LNCAP (cell line): ENCODE measurements around the gene CAMKK2.

ENCODE experiments used
- TF ChIP-seq, protein P1 (sequence below): fragments of 450-650 bp; IDR thresholded peaks from 2 replicates; pipeline ENCODE4 v1.5.1; 2017; ENCODE audit warnings: mild to moderate bottlenecking

CAMKK2 gene

DNA sequence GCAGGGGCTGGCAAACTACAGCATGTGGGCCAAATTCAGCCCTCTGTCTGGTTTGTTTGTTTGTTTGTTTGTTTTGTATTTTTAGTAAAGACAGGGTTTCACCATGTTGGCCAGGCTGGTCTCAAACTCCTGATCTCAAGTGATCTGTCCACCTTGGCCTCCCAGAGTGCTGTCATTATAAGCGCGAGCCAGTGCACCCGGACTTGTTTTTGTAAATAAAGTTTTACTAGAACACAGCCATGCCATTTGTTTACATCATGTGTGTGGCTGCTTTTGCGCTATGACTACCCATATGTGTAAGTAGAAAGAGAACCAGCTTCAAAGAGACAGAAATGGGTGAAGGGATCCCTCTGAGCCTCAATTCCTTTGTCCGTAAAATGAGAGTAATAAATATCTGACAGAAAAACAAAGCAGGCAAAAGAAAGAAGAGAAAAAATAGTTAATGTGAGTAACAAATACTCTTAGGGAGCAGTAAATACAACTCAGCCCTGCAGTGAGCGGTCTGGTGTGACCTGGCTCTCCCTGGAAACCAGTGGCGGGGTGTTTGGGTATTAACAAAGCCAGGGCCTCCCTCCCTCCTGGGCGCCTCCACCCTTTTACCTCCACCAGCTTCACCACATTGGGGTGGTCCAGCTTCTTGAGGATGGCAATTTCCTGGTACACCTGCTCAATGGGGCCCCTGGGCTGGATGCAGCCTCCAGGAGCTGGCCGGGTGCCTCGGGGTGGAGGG is 33.1 kb downstream of the CAMKK2 start:
- TF ChIP-seq, protein P1, sequence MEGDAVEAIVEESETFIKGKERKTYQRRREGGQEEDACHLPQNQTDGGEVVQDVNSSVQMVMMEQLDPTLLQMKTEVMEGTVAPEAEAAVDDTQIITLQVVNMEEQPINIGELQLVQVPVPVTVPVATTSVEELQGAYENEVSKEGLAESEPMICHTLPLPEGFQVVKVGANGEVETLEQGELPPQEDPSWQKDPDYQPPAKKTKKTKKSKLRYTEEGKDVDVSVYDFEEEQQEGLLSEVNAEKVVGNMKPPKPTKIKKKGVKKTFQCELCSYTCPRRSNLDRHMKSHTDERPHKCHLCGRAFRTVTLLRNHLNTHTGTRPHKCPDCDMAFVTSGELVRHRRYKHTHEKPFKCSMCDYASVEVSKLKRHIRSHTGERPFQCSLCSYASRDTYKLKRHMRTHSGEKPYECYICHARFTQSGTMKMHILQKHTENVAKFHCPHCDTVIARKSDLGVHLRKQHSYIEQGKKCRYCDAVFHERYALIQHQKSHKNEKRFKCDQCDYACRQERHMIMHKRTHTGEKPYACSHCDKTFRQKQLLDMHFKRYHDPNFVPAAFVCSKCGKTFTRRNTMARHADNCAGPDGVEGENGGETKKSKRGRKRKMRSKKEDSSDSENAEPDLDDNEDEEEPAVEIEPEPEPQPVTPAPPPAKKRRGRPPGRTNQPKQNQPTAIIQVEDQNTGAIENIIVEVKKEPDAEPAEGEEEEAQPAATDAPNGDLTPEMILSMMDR: no peak

DNA sequence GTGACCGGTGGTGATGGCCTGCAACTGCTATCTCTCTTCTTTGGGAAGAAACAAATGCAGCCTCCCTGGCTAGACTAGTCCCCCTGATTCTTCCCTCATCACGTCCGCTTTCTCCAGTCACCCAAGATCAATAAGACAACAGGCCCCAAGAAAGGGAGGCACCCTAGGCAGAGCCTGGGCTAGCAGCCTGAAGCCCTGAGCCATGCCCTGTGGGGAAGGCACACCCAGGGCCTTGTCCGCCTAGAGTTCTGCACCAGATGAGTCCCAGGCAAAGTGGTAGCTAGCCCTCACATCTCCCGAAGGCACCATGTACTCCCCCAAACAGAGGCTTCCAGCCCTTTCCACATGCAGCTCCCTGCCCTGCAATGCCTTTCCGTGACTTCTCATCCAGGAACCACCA is 35.1 kb downstream of the CAMKK2 start:
- TF ChIP-seq, protein P1: no peak

DNA sequence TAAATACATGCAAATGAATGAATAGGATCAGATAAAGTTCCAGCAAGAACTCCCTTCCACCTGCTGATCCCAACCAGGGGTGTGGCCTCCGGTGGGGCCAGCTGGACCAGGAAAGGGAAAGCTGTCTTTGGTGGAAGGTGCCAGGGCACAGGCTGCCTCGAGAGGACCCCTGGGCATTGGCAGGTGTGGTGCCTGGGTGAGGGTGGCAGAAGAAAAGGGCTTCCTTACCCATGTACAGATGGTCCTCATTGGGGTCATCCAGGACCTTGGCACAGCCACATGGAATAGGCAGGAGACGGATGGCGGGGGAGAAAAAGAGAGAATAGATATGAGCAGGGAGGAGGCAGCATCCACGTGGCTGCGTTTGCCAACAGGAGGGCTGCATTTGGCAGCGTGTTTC is 36.4 kb downstream of the CAMKK2 start:
- TF ChIP-seq, protein P1: no peak

- TF ChIP-seq, protein P1: no peak
These were observed 37.4 kb downstream of the CAMKK2 start for GRCh38 chr12:121259074-121259473.

DNA sequence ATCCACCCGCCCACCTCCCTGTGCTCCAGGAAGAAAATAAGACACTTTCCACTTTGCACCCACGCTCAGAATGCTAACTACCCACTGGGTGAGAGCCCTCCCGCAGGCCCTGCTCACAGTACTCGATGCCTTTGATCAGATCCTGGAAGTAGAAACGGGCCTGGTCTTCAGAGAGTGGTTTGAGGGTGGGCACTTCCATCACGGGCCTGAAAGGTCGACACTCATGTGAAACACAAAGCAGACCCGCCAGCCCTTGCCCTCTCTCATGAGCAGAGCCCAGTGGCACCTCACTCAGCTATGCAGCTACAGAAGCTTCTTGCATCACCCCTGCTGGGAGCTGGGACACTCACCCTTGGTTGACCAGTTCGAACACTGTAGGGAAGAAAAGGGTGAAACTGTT is 41.1 kb downstream of the CAMKK2 start:
- TF ChIP-seq, protein P1: no peak

DNA sequence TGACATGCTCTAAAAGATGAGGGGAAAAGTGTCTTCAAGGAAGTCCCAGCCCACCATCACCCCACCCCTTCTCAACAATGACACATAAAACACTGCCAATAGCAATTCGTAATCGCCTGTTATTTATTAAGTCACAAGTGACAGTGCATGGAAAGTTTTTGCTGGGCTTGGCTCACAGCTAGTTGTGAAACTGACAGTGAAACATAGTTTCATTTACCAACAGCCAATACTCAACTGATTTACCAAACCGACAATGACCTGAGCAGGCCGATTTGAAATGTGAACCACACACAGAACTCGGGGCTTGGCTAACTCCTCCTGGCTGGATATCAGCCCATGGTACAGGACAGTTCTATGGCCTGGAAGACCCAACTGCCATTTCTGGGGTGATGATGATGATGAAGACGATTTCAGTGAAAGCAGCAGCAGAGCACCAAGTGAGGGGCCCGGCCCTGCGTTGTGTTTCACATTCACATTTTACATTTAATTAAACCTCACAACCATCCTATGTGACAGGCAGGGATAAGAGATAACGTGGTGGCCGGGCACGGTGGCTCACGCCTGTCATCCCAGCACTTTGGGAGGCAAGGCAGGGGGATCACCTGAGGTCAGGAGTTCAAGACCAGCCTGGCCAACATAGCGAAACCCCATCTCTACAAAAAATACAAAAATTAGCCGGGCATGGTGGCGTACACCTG is 42.7 kb downstream of the CAMKK2 start:
- TF ChIP-seq, protein P1: no peak

GRCh38 chr12:121252712-121253345 is 43.7 kb downstream of the CAMKK2 start:
- TF ChIP-seq, protein P1: no peak
